Frontal cortex (tissue), 4 donors: ENCODE data around the gene SF3A1. TPM values are rescaled to one million over a fixed set of nuclear protein-coding genes. Genes with fewer than 3 reads are reported as not detected.
A peak's percentile ranks its signal among the peaks of the same experiment; 100 is the strongest.

Experiments
- DNase-seq, 2 donors: peaks; one replicate each; pipeline ENCODE4 v3.0.0; 2012; ENCODE audit warnings: low spot score in 2 of 2
- FAIRE-seq: peaks from 2 replicates; lab custom pipeline; 2012; peaks lifted over from hg19 to GRCh38; lab: Jason Lieb, UNC
- total RNA-seq: library from RNA; depleted of rRNA; stranded (reverse); fragments of >200 nt; gene quantifications from one replicate; pipeline ENCODE4 v1.2.3, GENCODE V29; 2014
- donor health status: control.
- donor health status: control.
- donor health status: control.

Gene SF3A1
- total RNA-seq, 1 donor from 2014 or later = 13.9 TPM

DNA sequence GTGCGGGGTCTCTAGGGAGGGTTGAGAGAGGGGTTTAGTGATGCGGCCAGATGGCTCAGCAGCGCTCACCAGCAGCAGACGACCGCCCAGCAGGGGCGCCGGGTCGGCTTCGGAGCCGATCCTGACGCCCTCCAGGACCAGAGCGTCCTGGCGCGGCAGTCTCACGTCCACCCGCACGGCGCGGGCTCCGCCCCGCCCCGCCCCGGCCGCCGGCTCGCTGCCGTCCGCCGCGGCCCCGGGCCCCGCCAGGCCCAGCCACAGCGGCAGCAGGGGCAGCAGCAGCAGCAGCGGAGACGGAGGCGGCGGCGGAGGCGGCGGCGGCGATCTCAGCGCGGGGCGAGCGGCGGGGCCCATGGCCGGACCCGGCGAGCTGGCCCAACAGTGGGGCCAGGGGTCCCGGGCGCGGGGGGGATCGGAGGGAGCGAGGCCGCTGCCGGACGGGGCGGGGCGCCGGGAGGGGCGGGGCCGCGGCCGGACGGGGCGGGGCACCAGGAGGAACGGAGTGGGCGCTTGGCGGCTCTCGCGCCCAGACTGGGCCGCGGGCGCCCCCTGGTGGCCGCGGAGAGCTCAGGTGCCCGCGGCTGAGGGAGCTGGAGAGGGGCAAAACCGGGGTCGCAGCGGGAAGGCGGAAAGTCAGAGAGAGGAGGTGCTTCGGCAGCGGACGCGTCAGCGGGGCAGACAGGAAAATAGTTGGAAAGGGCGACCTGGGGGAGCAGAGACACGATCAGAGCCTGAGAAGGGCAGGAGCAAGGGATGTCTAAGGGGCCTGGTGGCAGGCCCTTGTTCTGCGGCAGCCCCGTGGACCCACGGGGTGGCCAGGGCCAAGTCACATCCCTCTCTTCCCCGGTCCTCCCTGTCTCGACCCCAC, 30.5 kb upstream of the SF3A1 start, which contains the start of gene RNF215:
Gene RNF215, minus strand, starts transcription at position 452 of the 868 bp plus-strand sequence. Its CDS starts 98 bp downstream, at position 354.
- DNase-seq = peak; percentile 98 to 99
- FAIRE-seq = no peak

DNA sequence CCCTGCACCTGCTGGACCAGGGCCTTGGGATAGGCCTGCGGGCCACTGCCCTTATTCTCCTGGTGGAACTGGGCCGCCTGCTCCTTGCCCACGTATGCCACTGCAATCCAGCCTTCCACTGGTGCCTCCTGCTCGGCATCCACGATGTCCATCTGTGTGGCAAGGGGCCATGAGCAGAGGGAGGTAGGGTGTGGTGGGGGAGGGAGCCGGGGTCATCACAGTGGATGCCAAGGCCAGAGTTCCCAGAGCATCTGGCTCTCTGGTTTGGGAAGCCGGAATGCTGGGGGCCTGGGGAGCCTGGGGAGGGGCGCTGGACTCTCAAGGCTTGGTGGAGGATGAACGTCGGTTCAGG, 29.9 kb upstream of the SF3A1 start:
- FAIRE-seq (no peak), DNase-seq (no peak)

DNA sequence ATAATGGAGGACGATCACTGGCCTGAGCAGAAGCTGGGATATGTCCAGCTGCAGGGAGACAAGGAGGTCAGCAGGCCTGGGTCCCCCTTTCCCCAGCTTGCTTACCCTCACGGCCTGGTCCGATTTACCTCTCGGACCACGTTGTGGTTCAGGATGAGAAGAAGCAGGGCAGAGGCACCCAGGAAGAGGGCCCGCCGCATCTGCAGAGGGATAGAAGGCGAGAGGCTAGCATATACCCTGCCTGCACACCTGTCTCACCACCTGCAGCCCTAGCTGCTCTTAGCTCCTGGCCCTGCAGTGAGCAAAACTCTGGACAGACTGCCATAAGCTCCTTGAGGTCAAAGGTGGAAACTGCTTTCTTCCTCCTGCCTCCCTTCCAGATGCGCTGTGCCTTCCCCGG, 29.2 kb upstream of the SF3A1 start:
- FAIRE-seq = no peak
- DNase-seq = no peak

DNA sequence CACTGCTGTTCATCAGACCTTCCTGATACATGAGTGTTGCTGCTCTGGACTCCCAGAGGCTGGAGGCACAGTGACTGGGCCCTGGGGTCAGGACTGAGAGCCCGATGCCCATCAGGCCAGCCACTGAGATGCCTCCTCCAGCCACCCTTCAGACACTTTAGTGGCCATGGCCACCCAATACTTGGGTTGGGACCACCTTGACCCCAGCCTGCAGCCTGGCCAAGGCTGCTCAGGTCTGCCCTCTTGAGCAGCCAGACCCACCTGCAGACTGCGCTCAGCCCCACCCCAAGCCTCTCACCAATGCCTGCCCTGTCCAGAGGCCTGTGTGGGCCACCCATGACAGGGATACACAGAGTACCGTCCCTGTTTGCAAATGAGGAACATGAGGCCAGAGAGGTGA, 26.4 kb upstream of the SF3A1 start:
- FAIRE-seq (no peak), DNase-seq (no peak)

DNA sequence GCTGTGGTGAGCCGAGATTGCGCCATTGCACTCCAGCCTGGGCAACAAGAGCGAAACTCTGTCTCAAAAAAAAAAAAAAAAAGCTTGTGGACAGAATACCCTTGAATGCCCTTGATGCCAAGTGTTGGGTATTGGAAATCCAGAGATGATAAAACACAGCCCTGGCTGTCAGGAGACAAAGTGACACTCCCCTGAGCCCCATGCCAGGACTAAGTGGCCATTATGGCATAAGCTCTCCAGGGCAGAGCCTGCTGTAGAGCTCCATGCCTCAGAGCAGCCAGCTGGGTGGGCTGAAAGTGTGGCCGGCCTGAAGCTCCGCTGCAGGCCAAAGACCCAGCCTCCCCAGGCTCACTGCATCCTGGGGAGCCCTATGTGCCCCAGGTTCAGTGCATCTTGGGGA, 25.6 kb upstream of the SF3A1 start:
- no peak for DNase-seq
- no peak for FAIRE-seq

DNA sequence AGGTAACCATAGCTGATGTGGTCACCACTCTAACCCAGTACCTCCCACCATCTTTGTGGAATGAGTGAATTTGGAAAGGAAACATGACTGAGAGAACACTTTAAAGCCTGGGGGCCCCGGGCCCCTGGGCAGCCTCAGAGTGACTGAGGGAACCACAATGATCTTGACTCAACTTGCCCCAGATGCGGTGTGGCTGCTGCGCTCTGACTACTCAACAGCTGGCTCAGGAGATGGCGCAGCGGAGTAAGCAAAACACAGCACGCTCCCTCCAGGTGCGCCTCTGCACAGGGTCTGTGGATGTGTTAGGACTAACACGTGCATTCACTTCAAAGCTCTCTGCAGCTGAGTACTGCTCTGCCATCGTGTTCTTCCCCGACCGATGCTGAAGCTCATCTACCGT, 24.6 kb upstream of the SF3A1 start:
- no peak for FAIRE-seq
- DNase-seq = no peak

DNA sequence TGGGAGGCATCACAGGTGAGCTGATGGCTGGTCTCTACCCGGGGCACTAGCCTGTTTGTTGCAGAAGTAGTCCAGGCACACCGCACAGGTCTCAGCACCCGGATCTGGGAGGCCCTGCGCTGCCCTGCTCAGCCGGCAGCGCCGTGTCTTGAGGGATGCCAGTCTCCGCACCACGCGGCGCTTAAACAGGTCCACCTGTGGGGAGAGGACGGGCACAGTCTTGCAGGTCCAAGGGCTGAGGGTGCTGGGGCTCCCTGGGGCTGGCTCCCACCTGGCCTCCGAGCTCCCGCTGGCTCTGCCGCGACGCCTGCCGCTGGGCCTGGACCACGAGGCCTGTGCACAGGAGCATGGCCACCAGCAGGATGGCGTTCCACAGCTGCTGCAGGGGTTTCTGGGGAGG, 23.3 kb upstream of the SF3A1 start:
- FAIRE-seq = no peak
- DNase-seq = no peak

DNA sequence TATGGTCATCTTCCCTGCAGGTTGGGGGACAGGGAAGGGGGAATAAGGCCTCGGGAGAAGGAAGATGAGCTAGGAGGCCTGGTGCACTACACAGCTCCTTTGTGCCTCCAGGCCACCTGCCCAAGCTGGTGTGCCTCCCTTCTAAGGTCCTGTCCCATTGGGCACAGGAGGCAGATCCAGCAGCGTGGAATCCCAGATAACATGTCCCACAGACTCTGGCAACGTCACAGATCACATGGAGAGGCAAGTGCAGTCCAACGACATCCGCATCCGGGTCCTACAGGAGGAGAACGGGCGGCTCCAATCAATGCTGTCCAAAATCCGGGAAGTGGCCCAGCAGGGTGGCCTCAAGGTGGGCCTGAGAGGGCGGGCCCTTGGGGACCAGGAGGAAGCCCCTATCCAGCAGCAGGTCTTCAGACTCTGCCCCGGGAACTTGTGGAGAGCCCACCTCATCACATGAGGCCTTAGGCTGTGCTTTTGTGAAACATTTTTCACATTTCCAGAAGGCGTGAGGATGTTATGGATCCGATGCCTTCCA, 18.7 kb upstream of the SF3A1 start:
- FAIRE-seq (no peak), DNase-seq (no peak)

DNA sequence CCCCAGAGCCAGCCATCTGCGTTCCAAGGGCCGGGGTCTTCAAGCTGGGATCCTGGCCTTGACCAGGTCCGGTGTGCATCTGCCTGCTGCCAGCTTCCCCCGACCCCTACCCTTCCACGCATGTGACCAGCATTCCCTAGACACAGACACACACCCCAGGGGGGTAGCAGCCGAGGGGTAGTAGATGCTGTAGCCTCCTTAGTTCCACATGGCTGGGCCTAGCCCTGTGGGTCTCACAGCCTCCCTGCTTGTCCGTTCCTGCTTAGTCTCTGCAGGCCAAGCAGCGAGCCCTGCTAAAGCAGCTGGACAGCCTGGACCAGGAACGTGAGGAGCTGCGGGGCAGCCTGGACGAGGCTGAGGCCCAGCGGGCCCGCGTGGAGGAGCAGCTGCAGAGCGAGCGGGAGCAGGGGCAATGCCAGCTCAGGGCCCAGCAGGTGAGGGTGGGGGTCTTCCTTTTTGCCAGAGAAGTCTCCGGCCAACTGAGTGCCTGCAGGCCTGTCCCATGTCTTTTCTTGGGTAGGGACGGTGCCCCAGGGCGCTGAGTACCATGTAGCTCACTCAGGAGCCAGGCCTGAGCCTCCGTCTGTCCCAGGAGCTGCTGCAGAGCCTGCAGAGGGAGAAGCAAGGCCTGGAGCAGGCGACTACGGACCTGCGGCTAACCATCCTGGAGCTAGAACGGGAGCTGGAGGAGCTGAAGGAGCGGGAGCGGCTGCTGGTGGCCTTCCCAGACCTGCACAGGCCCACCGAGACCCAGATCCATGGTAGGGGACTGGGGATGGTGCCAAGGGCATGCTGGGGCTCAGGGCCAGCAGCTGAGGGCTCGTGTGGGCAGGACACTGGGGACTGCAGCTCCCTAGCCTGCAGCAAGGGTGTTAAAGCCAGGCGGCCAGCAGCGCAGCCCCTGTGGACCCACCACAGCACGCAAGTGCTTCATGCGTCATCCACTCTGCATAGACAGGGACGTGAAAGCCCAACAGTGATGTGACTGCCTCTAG, 16.9 kb upstream of the SF3A1 start:
- no peak for FAIRE-seq
- no peak for DNase-seq

DNA sequence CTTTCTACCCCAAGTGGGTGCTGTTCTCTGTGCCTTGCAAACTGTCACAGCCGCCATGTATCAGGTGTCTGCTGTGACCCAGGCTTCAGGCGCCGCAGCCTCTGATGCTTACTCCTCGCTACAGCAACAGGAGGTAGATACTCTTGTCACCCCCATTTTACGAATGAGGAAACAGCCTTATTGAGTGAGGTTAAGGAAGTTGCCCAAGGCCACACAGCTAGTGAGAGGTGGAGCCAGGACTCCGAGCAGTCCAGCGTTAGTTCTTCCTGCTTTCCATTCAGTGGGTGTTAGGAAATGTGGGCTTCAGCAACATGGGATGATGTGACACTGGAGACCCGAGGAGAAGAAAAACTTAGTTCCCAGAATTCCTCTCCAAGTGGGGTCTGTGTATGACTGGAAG, 16.2 kb upstream of the SF3A1 start:
- FAIRE-seq (no peak), DNase-seq (no peak)

DNA sequence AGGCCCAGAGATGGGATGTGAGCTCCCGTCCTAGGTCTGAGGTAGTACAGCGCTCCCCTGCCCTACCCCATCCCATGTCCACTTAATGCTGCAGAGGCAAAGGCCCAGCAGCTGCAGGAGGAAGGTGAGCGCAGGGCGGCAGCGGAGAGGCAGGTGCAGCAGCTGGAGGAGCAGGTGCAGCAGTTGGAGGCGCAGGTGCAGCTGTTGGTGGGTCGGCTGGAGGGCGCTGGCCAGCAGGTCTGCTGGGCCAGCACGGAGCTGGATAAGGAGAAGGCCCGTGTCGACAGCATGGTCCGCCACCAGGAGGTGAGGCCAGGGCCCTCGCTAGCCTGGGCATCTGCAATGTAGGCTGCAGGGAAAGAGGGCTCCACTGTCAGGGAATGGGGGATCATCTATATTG, 15.3 kb upstream of the SF3A1 start:
- no peak for FAIRE-seq
- DNase-seq = no peak

DNA sequence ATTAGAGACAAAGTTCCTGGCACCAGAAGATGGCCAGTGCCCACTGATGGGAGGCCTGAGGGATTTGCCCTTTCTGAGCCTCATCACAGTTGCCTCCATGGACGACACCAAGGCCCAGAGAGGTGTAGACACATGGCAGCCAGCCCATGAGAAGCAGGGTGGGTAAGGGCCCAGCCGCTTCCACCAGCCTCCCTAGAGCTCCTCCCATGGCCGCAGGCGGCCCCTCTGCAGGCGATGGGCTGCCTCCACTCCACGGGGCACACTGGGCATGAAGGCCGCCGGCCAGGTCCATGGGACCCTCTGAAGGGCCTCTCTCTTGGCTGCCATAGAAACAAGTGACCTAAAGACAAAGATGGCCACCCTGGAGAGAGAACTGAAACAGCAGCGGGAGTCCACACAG, 14.6 kb upstream of the SF3A1 start:
- no peak for DNase-seq
- FAIRE-seq = no peak

DNA sequence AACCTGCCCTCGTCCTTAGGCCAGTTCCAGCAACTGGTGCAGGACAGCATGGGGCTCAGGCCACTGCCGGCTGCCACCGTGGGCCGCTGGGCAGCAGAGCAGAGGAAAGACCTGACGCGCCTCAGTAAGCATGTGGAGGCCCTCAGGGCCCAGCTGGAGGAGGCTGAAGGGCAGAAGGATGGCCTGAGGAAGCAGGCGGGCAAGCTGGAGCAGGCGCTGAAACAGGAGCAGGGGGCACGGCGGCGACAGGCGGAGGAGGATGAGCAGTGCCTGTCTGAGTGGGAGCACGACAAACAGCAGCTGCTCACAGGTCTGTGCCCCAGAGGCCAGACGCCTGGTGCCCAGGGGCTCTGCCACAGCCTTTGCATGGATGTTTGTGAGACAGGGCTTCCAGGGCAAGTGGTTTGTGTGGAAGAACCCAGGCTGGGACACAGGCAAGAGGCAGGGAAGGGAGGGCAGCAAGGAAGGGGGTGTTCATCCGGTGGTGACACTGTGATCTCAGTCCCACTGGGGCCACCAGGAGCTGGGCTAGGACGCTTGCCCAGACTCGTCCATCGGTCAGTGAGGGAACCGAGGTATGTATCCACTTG, 14.0 kb upstream of the SF3A1 start:
- no peak for FAIRE-seq

DNA sequence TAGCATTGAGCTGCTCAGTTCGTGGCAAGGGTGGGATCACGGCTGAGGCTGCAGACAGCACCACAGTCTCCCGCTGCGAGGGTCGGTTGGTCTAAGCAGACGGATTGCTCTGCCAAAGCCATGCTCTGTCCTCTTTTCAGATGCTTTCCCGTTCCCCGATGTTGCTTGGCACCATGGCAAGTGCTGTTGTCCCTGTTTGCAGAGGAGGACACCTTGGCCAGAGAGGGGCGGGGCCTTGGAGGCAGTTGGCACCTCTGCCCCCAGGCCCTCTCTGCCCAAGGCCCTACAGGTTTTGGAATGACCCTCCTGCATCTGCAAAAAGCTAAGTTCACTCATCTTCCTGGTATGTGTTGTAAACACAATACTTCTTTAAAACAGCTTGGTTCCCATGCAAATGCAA, 11.7 kb upstream of the SF3A1 start:
- DNase-seq (no peak), FAIRE-seq (no peak)

More for the DNA sequence above, 14.0 kb upstream of the SF3A1 start:
- no peak for DNase-seq

DNA sequence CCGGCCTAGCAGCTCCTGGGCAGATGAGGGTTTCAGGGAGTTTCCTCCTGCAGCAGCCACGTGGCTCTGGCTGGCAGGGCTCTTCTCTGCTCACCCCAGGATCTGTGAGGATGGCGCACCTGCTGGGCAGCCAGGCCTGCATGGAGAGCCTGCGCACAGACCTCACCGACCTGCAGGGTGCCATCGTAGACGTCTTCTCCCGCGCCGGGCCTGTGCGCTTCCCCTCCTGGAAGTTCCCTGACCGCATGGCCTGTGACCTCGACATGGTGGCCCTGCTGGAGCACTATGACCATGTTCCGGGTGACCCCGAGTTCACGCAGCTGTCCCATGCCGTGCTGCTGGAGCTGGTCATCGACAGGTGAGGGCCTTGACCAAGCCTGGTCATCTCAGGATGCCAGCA, 9.2 kb upstream of the SF3A1 start:
- FAIRE-seq (no peak), DNase-seq (no peak)

DNA sequence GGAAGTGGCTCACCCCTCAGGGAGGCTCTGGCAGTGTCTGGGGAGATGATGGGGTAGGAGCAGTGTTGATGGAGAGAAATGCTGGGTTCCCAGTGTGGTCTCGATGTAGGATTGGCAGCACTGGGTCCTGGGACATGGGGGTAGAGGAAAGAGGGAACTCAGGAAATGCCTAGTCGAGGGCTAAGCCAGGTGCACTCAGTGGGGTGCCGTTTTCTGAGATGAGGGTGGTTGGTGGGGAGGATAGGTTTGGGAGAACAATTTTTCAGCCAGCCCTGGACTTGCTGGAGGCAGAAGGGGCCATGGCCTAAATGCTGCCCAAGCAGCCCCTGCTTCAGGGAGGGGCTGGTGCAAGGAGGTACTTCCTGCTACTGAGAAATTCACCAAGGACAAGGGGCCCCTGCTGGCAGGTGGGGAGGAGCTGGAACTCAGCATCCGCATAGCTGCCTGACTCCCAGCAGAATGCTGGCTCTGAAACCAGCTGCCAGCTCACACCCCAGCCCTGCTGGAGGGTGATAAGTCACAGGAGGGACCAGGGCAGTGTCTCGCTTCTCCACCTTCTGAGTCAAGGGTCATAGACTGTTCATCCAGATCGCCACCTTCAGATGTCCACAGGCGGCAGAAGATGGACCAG, 6.1 kb upstream of the SF3A1 start:
- DNase-seq = no peak
- no peak for FAIRE-seq

DNA sequence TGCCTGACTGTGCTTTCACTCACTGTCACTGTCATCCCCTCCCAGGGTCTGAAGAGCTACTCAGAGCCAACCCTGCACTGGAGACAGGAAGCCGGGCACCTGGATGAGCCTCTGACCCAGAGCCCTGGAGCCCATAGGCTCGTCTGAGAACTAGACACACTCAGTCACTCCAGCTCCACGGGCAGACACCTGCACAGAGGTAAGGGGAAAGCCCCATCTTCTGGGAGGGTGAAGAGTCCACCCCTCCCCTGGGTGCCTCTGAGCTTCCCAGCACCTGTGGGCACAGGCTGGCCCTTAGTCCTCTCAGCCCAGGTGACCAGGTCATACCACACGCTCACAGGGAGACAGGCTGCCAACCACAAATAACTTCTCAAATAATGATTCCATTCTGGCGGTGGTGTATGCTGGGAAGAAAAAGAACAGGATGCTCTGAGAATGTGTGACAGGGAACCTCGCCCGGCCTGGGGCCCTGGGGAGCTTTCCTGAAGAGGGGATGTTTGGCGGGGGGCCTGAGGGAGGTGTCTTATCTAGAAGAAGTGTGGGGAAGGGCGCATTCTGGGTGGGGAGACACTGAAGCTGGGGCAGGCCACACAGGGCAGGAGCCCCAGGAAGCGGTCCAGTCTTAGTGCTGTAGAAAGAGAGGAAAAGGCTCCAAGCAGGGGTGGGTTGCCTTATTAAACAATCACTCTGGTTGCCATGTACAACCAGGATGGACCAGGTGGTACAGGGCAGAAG, 5.4 kb upstream of the SF3A1 start:
- FAIRE-seq = no peak
- DNase-seq = no peak

DNA sequence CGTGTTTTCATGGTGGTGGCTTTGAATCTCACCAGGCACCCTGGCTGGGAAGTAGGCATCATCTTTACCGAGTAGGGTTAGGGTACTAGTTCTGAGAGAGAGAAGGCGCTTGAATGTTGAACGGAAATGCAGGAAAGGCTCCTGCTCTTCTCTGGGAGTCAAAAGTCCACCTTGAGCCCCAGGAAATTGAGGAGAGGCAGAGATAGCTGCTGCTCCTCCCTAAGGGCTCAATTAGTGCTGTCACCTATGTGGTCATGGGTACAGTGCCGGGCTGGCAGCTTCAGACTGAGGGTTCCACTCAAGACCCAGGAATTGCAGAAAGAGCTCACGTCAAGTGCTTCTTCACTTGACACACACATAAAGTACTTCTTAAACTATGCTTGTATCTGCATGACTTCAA, 1.8 kb upstream of the SF3A1 start:
- FAIRE-seq (no peak), DNase-seq (no peak)

DNA sequence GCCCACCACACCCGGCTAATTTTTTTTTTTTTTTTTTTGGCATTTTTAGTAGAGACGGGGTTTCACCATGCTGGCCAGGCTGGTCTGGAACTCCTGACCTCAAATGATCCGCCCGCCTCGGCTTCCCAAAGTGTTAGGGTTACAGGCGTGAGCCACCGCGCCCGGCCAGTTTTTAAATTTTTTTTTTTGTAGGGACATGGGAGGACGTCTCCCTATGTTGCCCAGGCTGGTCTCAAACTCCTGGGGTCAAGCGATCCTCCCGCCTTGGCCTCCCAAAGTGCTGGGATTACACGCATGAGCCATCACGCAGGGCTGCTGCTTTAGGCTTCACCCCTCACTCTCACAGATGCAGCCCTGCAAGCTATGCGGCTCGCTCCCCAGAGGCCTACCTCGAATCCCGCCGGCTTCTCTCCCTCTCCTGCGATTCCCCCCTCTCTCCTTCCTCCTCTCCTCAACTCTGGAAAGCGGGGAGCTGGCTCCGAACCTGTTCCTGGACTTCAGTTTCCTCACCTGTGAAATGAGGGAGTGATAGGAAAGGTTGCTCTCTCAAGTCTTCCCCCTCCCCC, 1.0 kb upstream of the SF3A1 start:
- no peak for DNase-seq
- no peak for FAIRE-seq
